SU-DHL-6 (cell line): Measurements from ENCODE around the gene LPIN1.

Experiments
- H2AFZ ChIP-seq: fragments of 200-600 bp; sonication (generic); 2 replicates; pipeline ENCODE4 v1.6.1; 2014; ENCODE audit warnings: low read depth, mild to moderate bottlenecking, moderate library complexity, mixed read lengths, antibody characterized with exemption, low read length; ENCODE audit not compliant: severe bottlenecking
- H3F3A ChIP-seq: fragments of 200-600 bp; shearing (Covaris generic); 2 replicates; pipeline ENCODE4 v1.6.0; 2016; ENCODE audit warnings: antibody characterized with exemption, mild to moderate bottlenecking; ENCODE audit not compliant: insufficient read depth
- H3K27ac ChIP-seq: fragments of 200-600 bp; sonication (generic); 2 replicates; pipeline ENCODE4 v1.5.1; 2016; ENCODE audit warnings: low read depth, mild to moderate bottlenecking, low read length, moderate library complexity, mixed read lengths
- H3K27me3 ChIP-seq: fragments of 200-600 bp; sonication (generic), shearing (Covaris generic); 2 replicates; pipeline ENCODE4 v1.6.0; 2014; ENCODE audit warnings: mild to moderate bottlenecking, low read length
- H3K36me3 ChIP-seq: fragments of 200-600 bp; sonication (generic); 2 replicates; pipeline ENCODE4 v1.6.1; 2014; ENCODE audit warnings: mild to moderate bottlenecking, low read length, mixed read lengths
- H3K4me2 ChIP-seq: fragments of 300-600, 200-600 bp; shearing (Covaris generic), sonication (generic); 2 replicates; pipeline ENCODE4 v1.6.0; 2014; ENCODE audit warnings: low read length, low read depth, mild to moderate bottlenecking; ENCODE audit not compliant: poor library complexity, severe bottlenecking
- H3K4me3 ChIP-seq: fragments of 200-600 bp; sonication (generic); 2 replicates; pipeline ENCODE4 v1.5.1; 2014; ENCODE audit warnings: antibody characterized with exemption, low read length, mild to moderate bottlenecking, mixed read lengths; ENCODE audit not compliant: insufficient read depth, poor library complexity, severe bottlenecking
- H3K79me2 ChIP-seq: fragments of 200-600 bp; sonication (generic); 2 replicates; pipeline ENCODE4 v1.6.1; 2014; ENCODE audit warnings: mild to moderate bottlenecking, low read length, moderate library complexity; ENCODE audit not compliant: insufficient read depth
- H3K9ac ChIP-seq: fragments of 200-600 bp; sonication (generic); 2 replicates; pipeline ENCODE4 v1.7.0; 2014; ENCODE audit warnings: mild to moderate bottlenecking, low read length
- H3K9me2 ChIP-seq: fragments of 200-600 bp; sonication (generic); replicated peaks from 2 replicates; pipeline ENCODE4 v1.6.1; 2014; ENCODE audit warnings: low read length; ENCODE audit not compliant: insufficient read depth
- H3K9me3 ChIP-seq: fragments of 200-600 bp; sonication (generic); 2 replicates; pipeline ENCODE4 v1.6.1; 2014; ENCODE audit warnings: low read length, mixed read lengths; ENCODE audit not compliant: insufficient read depth
- H4K20me1 ChIP-seq: fragments of 200-600 bp; sonication (generic); 2 replicates; pipeline ENCODE4 v1.6.1; 2014; ENCODE audit warnings: low read depth, mild to moderate bottlenecking, antibody characterized with exemption, low read length, moderate library complexity, mixed read lengths
- CTCF ChIP-seq: fragments of 200-600 bp; sonication (generic); IDR thresholded peaks from one replicate; pipeline ENCODE4 v1.5.1; 2017; ENCODE audit warnings: antibody characterized with exemption, mild to moderate bottlenecking, low read length, moderate library complexity; ENCODE audit not compliant: insufficient read depth, poor library complexity, severe bottlenecking
- EZH2phosphoT487 ChIP-seq: fragments of 200-600 bp; sonication (generic), shearing (Covaris generic); conservative IDR thresholded peaks from 2 replicates; pipeline ENCODE4 v1.6.1; 2018; ENCODE audit warnings: mild to moderate bottlenecking, antibody characterized with exemption, low read length, moderate library complexity, mixed read lengths

Gene LPIN1

GRCh38 chr2:11738589-11739436, 7.6 kb upstream of the LPIN1 start:
- TF ChIP-seq CTCF (no peak), EZH2phosphoT487 (no peak)
- no peaks in the 10 kb centered on the region for H3K79me2 ChIP-seq
- H3K4me3 ChIP-seq, result no peak overlapping the region
- H3K27me3 ChIP-seq, result no peaks in the 10 kb centered on the region
- no peak overlapping the region for H3K4me2 ChIP-seq
- no peak overlapping the region for H2AFZ ChIP-seq
- no peak overlapping the region for H3K27ac ChIP-seq
- no peaks in the 10 kb centered on the region for H4K20me1 ChIP-seq
- no peaks in the 10 kb centered on the region for H3F3A ChIP-seq
- H3K9me2 ChIP-seq, result no peaks in the 10 kb centered on the region
- H3K9ac ChIP-seq, result no peak overlapping the region
- no peaks in the 10 kb centered on the region for H3K9me3 ChIP-seq
- H3K36me3 ChIP-seq, result no peaks in the 10 kb centered on the region

DNA sequence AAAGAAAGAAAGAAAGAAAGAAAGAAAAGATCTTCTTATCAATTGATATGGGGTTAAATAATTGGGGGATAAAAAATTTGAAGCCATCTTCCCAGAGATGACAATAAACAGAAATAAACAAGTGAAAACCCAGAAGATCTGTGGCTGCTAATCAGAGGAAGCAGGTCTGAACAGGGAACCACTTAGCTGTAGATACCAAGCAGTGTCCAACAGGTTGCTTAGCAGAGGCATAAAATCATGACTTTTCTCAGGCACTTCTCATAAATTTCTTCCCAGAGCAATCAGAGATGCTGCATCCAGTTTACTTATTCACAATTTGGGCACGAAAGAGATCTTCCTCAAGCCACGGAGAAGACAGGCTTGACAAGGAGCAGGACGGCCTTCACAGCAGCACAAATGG, 5.7 kb upstream of the LPIN1 start:
- Histone ChIP-seq H3K27ac (no peak overlapping the region), H2AFZ (no peak overlapping the region), H3K4me2 (no peak overlapping the region), H3K9me3 (no peaks in the 10 kb centered on the region), H3K9ac (no peak overlapping the region), H3K4me3 (no peak overlapping the region), H3K27me3 (no peaks in the 10 kb centered on the region), H4K20me1 (no peaks in the 10 kb centered on the region), H3F3A (no peaks in the 10 kb centered on the region), H3K9me2 (no peaks in the 10 kb centered on the region), H3K79me2 (no peaks in the 10 kb centered on the region), H3K36me3 (no peaks in the 10 kb centered on the region)
- TF ChIP-seq CTCF (no peak), EZH2phosphoT487 (no peak)

DNA sequence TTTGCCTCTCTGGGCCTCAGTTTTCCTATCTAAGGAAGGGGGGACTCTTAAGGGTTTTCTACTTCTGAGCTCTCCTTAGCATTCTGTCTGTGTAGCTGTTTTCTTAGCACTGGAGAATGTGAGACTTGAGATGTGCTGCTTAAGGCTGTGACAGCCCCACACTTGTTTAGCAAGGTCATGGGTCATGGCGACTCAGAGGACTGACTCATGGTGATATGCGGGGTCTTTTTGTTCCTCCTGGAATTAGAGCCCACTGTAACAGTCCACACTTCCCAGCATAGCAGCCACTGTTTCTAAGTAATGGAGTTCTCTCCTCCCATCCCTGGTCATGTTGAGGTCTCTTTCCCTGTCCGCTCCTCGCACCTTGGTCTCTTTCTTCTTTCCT, 4.1 kb upstream of the LPIN1 start:
- H3K79me2 ChIP-seq, result peaks cover 6% of the 10 kb centered on the region
- H3K36me3 ChIP-seq, result no peaks in the 10 kb centered on the region
- H3K27ac ChIP-seq, result no peak overlapping the region
- H2AFZ ChIP-seq, result no peak overlapping the region
- H3K4me3 ChIP-seq, result no peak overlapping the region
- H3F3A ChIP-seq, result no peaks in the 10 kb centered on the region
- no peak for TF ChIP-seq CTCF
- TF ChIP-seq EZH2phosphoT487, result no peak
- no peaks in the 10 kb centered on the region for H3K9me2 ChIP-seq
- no peaks in the 10 kb centered on the region for H3K9me3 ChIP-seq
- H3K4me2 ChIP-seq, result no peak overlapping the region
- no peaks in the 10 kb centered on the region for H3K27me3 ChIP-seq
- no peak overlapping the region for H3K9ac ChIP-seq
- H4K20me1 ChIP-seq, result no peaks in the 10 kb centered on the region
